Colonic mucosa (tissue), 4 donors: ENCODE measurements around the gene DNAJB13. TPM values are rescaled to one million over a fixed set of nuclear protein-coding genes. Genes with fewer than 3 reads are reported as not detected.

Experiments
- DNase-seq: peaks from one replicate; pipeline ENCODE4 v3.0.0-alpha.2; 2020
- H3K27ac ChIP-seq: fragments of 200-600 bp; one replicate; pipeline ENCODE4 v1.8.0; 2021
- H3K27me3 ChIP-seq: fragments of 200-600 bp; one replicate; pipeline ENCODE4 v1.8.0; 2021
- H3K36me3 ChIP-seq: fragments of 200-600 bp; one replicate; pipeline ENCODE4 v1.8.0; 2021
- H3K4me1 ChIP-seq: fragments of 200-600 bp; one replicate; pipeline ENCODE4 v1.8.0; 2021; ENCODE audit warnings: mild to moderate bottlenecking
- H3K4me3 ChIP-seq: fragments of 200-600 bp; one replicate; pipeline ENCODE4 v1.8.0; 2021
- H3K9ac ChIP-seq, 2 donors: one replicate each; pipeline ENCODE4 v1.7.0; 2013; ENCODE audit warnings: control low read depth in 2 of 2, low read depth in 2 of 2, low read length in 2 of 2
- H3K9me3 ChIP-seq: fragments of 200-600 bp; one replicate; pipeline ENCODE4 v1.8.0; 2021
- CTCF ChIP-seq: fragments of 200-600 bp; IDR thresholded peaks from one replicate; pipeline ENCODE4 v1.8.0; 2022; ENCODE audit warnings: antibody characterized with exemption, mild to moderate bottlenecking
- intact Hi-C: fragments of 100-400 bp; cut with DNase I; formaldehyde crosslinking; loops from one replicate; pipeline ENCODE4 v1.14.1; 2022
- total RNA-seq, 2 donors: library from RNA; stranded (reverse); fragmentation: NEBNext Ultra II Directional in 1 of 2; extraction: Animal tissue kit (Norgen Biotek cat#: 25700) in 1 of 2; gene quantifications; one replicate each; pipeline ENCODE4 v1.2.1, GENCODE V29; 2021
- donor health status: healthy.
- donor health status: DM: no; HTN: no; CAD: no.
- donor health status: DM: no; HTN: no; CAD: no.

The DNAJB13 gene
- total RNA-seq, 2 donors from 2014 or later = not detected

- H3K27me3 ChIP-seq = no peaks in the 10 kb centered on the region
- TF ChIP-seq CTCF = no peak
- H3K9ac ChIP-seq = peak overlapping the region in 1 of 2 donors; percentile 5
- peaks cover 10% of the 10 kb centered on the region for H3K4me1 ChIP-seq
- H3K27ac ChIP-seq = no peak overlapping the region
- no peak for DNase-seq
- no peak overlapping the region for H3K4me3 ChIP-seq
- no peaks in the 10 kb centered on the region for H3K9me3 ChIP-seq
- intact Hi-C loops = no loop called here
- H3K36me3 ChIP-seq = peaks cover 18% of the 10 kb centered on the region
Observed at GRCh38 chr11:73978576-73979086, 27.8 kb downstream of the DNAJB13 start.

GRCh38 chr11:73980001-73980961 lies 29.5 kb downstream of the DNAJB13 start:
- Histone ChIP-seq H3K27ac (peak overlapping the region; percentile 69), H3K4me1 (peaks cover 7% of the 10 kb centered on the region), H3K4me3 (peak overlapping the region; percentile 53), H3K27me3 (no peaks in the 10 kb centered on the region), H3K9me3 (no peaks in the 10 kb centered on the region), H3K9ac (peak overlapping the region in 1 of 2 donors; percentile 74), H3K36me3 (peaks cover 17% of the 10 kb centered on the region)
- intact Hi-C loops = no loop called here
- TF ChIP-seq CTCF = no peak
- DNase-seq = peak; percentile 83

GRCh38 chr11:73981051-73981805 lies 30.4 kb downstream of the DNAJB13 start:
- Histone ChIP-seq H3K4me1 (peaks cover 7% of the 10 kb centered on the region), H3K27ac (peak overlapping the region; percentile 69), H3K9ac (peak overlapping the region; percentile 58 to 74), H3K4me3 (peak overlapping the region; percentile 53), H3K27me3 (no peaks in the 10 kb centered on the region), H3K36me3 (peaks cover 8% of the 10 kb centered on the region), H3K9me3 (no peaks in the 10 kb centered on the region)
- no peak for TF ChIP-seq CTCF
- no peak for DNase-seq
- intact Hi-C loops = no loop called here

- H3K9ac ChIP-seq = peak within 1 kb of the TSS; percentile 74
- H3K27me3 ChIP-seq = no peaks in the 10 kb centered on the region
- no peaks in the 10 kb centered on the region for H3K9me3 ChIP-seq
- intact Hi-C loops = no loop called here
- peaks cover 7% of the 10 kb centered on the region for H3K4me1 ChIP-seq
- peak within 1 kb of the TSS; percentile 53 for H3K4me3 ChIP-seq
- DNase-seq = no peak
- TF ChIP-seq CTCF = no peak
- H3K36me3 ChIP-seq = no peaks in the 10 kb centered on the region
- peak within 1 kb of the TSS; percentile 82 for H3K27ac ChIP-seq
Observed at GRCh38 chr11:73982595-73982989, 31.8 kb downstream of the DNAJB13 start, which contains the start of gene UCP2. UCP2 (minus strand) TSS chr11:73982843; CDS start chr11:73978378, 4,465 bp downstream.

GRCh38 chr11:73982990-73983740 lies 32.3 kb downstream of the DNAJB13 start:
- intact Hi-C loops = no loop called here
- H3K9ac ChIP-seq = peak overlapping the region; percentile 74
- no peaks in the 10 kb centered on the region for H3K27me3 ChIP-seq
- H3K27ac ChIP-seq = peak overlapping the region; percentile 82
- H3K4me3 ChIP-seq = peak overlapping the region; percentile 53
- no peaks in the 10 kb centered on the region for H3K36me3 ChIP-seq
- DNase-seq = peak; percentile 95
- H3K9me3 ChIP-seq = no peaks in the 10 kb centered on the region
- H3K4me1 ChIP-seq = peaks cover 7% of the 10 kb centered on the region
- TF ChIP-seq CTCF = no peak
